Measurements from ENCODE around the gene VOPP1.

DNA sequence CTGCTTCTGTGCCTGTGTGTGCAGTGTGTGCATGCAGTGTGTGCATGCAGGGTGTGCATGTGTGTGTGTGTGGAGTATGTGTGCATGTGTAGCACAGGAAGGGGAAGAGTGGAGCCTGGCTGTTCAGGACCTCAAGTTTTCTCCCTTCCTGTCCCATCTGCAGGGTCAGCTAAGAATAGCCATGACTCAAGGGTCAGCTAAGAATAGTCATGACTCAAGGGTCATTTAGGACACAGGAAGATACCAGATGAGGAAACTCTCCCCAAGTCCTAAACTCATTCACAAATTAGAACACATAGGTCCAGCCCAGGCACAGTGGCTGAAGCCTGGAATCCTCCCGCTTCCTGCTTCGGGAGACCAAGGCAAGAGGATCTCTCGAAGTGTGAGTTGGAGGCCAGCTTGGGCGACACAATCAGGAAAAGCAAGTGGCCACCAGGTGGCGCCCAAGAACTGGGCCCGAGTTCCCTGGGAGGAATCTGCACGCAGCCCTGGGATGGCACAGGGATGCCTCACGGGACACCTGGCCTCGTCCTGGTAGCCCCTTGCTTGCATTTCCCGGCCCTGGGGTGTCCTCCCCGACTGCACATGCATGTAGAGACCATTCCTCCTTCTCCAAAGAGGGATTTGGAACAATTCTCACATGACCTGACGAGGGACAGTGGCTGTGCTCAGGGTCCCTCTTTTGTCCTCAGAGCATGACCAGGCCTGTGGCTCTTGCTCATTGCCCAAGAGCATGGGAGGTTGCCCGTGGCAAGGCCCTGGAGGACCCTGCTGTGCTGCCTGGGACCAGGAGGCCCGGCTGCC, 21.4 kb upstream of the VOPP1 start:
- TF ChIP-seq POLR2A (IDR thresholded peaks at IDR 0.05; ENCODE audit: low read length) (no peak), GATA1 (IDR thresholded peaks at IDR 0.05; ENCODE audit: low read depth, low read length) (no peak)

Measured in erythroblast (primary cell).